Stimulated activated CD8-positive, alpha-beta memory T cell treated with anti-CD3 and anti-CD28 coated beads, Interleukin-4, amount 100 ng/mL, for 1 hour (primary cell): ENCODE measurements around the gene FAM184A.
"Not testable (repeated sequence)": the region's sequence is repeated elsewhere in the genome, so short reads cannot be mapped to it uniquely, and the experiment has no call there.

Experiments used
- DNase-seq, 2 donors: peaks; one replicate each; pipeline ENCODE4 v3.0.0-alpha.2; 2020; ENCODE audit warnings: low read depth in 2 of 2, low spot score in 1 of 2

The FAM184A gene

DNA sequence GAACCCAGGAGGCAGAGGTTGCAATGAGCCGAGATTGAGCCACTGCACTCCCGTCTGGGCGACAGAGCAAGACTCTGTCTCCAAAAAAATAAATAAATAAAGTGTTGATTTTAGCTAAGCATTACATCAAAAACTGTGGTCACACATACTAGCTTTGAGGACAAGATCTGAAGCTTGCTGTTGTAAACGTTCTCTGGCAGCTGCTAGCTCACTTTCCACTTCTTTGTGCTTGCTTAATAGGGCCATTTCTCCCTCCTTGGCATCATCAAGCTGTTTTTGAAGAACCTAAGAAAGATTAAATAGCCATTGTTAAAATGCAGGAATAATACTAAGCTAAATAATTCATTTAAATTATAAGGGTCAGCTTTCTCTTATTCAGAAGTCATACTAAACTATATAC is 55.7 kb downstream of the FAM184A start:
- no peak for DNase-seq

DNA sequence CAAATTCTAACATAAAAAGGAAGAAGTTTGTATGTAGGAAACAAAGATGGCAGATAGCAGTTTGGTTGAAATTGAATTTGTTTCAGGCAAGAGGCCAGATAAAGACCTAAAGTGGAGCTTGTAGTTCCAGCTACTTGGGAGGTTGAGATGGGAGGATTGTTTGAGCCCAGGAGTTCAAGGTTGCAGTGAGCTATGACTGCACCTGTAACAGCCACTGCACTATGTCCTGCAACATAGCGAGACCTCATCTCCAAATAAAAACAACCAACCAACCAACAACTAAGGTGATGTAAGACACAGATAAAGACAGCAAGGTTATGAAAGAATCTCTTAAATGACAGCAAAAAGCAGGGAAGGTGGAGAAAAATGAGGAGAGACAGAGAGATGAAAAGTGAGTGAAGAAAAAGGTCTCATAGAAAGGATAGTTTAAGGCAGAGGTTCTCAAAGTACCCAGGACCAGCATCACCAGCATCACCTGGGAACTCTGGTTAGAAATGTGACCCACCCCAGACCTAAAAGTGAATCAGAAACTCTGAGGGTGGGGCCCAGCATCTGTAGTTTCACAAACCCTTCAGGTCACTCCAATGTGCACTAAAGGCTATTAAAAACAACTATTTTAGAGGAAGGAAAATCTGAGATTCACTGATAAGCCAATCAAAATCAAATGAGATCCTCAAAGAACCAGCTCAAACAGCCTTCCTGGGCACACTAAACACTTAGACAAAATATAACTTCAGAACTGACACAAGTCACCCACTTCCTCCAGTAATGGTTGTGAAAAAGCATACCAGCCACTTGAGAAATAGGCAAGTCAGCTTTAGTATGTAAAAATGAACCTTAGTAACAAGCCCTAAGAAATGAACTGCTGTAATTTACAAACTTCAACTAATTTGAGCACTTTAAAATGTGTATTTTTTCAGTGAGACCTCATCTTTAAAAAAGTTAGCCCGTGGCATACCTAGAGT is 57.6 kb downstream of the FAM184A start:
- DNase-seq: no peak

DNA sequence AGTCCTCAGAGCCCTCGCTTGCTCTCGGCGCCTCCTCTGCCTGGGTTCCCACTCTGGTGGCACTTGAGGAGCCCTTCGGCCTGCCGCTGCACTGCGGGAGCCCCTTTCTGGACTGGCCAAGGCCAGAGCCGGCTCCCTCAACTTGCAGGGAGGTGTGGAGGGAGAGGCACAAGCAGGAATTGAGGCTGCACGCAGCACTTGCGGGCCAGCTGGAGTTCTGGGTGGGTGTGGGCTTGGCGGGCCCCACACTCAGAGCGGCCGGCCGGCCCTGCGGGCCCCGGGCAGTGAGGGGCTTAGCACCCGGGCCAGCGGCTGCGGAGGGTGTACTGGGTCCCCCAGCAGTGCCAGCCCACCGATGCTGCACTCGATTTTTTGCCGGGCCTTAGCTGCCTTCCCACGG is 63.3 kb downstream of the FAM184A start:
- not testable (repeated sequence) for DNase-seq

DNA sequence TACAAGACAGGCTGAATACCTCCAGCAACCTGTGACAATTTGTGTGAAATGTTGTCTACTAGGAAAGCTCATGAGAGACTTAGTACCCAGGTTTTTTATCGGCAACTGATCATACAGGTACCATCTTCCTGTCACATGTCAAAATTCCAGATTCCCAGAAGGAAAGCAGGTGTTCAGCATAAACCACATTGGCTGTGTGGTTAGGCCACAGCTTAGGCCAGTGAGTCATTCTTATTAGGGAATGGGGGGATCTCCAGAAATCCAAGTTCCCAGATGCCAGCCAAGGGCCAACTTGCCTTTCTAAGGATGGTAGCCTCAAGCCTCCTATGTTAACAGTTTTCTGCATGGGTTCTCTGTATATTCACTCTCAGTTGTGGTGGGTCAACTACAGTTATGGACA is 65.9 kb downstream of the FAM184A start:
- DNase-seq: no peak

DNA sequence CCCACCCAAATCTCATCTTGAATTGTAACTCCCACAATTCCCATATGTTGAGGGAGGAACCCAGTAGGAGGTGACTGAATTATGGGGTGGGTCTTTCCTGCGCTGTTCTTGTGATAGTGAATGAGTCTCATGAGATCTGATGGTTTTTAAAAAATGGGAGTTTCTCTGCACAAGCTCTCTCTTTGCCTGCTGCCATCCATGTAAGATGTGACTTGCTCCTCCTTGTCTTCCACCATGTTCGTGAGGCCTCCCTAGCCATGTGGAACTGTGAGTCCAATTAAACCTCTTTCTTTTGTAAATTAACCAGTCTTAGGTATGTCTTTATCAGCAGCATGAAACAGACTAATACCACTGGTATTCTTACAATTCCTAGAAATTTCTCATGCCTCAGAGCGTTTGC is 69.2 kb downstream of the FAM184A start:
- DNase-seq: not testable (repeated sequence)

DNA sequence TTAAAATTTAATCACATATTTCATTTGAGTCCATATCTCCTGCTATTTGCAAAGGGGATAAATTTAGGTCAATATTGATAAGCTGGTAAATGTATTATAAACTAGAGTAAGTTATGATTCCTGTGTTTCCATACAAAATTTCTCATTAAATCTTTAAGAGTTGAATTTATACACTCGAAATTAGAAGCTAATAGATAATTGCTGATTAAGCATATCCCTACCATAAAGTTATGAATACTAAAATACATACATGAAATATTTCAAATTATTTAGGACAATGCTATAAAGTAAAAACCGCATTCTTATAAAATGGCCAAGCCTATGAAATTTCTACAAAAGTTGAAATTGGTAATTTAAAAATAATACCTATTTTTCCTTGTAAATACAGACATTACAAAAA is 71.5 kb downstream of the FAM184A start:
- DNase-seq: no peak

DNA sequence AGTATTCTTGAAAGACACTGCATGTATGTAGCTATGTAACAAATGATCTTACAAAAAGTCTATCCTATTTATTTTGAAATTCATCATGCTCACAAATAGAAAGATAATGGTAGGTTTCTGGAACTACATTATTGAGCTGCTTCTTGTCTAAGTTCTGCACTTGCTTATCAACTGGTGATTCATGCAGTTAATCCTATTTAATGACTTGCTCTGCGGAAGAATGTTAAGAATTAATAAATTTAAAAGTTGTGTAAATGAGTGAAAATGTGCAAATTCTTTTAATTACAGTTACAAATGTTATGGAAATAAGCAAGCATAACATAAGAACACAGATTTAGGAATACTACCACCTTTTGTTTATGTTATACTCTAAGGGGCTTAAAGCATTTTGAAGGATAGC is 76.4 kb downstream of the FAM184A start:
- no peak for DNase-seq

DNA sequence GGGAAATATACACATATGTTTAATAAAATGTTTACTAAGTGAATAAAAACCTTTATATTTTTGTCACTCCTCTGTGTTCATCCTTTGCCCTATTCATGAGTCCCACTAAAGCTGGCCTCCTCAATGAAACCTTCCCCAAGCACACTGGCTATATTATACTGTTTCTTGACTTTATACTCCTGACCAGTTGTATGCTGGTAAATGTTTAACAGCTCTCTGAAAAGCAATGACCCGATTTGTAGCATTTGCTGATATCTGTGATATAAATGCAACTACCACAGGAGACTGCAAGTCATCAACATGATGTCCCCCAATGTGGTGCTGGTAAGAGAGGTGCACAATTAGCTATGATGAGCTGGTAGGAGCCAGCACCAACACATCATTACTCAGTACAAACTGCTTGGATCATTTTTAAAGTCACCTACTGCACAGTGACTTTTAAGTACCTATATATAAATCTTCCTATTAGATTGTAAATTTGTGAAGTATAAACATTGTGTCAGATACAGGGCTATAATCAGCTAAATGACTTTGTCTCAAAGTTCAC is 78.9 kb downstream of the FAM184A start:
- no peak for DNase-seq

DNA sequence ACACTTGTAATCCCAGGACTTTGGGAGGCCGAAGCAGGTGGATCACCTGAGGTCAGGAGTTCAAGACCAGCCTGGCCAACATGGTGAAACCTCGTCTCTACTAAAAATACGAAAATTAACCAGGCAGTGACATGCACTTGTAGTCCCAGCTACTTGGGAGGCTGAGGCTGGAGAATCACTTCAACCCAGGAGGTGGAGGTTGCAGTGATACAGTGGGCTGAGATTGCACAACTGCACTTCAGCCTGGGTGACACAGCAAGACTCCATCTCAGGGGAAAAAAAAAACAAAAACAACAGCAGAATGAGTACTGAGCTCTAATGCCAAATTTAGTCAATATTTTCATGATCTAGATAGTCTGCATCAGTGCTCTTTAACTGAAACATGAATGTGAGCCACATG is 81.0 kb downstream of the FAM184A start:
- DNase-seq: not testable (repeated sequence)

DNA sequence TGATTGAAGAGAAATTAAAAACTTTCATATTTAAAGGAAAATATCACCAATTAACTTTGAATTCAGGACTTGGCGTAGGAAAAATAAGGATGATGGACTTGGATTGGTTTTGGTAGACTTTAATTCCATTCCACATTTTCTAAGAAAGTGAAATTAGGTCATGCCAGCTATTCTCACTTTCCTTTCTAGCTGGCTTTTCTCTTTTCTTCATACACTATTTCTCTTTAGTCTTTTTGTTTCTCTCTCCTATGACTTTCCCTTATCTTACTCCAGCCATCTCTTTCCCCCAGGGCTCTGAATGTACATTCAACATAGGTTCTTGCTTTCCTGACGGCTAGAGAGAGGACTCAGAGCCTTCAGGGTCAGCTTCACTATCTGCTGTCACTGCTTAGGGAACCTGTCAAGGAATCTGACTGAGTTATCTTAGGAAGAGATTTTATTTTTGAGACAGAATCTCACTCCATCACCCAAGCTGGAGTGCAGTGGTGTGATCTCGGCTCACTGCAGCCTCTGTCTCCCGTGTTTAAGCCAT is 82.1 kb downstream of the FAM184A start:
- no peak for DNase-seq

DNA sequence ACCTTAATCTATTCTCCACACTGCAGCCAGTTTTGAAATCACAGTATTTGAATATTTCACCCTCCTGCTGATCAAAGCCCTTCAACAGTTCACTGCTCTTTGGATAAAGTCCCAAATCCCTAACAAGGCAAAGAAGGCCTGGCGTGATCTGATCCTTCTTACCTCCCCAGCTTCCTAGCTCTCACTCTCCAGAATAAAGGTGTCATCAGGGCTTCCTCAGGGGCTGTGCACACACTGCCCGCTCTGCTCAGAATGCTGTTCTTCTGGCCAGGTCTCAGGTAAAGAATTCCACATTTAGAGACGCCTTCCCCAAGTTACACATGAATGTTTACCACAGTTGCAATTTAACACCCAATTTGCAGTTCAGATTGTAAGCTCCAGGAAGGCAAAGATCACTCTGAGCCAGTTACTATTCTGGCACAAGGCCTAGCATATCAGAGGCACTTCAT is 84.6 kb downstream of the FAM184A start:
- no peak for DNase-seq

DNA sequence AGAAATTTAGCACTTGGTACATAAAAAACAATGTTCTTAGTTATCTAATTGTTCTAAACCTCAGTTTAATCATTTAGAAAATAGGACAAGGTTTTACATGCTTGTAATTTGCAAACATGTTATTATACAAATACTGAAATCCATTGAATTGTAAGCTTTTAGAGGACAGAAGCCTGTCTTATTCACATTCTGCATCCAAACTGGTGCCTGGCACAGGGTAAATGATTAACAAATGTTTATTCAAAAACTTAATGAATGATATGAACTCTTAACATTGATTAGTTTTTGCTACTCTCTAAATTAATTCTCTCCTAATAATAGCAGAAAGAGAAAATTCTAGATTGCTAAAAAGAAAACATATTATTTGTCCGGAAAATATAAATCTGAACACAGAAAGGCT is 85.1 kb downstream of the FAM184A start:
- DNase-seq: no peak

DNA sequence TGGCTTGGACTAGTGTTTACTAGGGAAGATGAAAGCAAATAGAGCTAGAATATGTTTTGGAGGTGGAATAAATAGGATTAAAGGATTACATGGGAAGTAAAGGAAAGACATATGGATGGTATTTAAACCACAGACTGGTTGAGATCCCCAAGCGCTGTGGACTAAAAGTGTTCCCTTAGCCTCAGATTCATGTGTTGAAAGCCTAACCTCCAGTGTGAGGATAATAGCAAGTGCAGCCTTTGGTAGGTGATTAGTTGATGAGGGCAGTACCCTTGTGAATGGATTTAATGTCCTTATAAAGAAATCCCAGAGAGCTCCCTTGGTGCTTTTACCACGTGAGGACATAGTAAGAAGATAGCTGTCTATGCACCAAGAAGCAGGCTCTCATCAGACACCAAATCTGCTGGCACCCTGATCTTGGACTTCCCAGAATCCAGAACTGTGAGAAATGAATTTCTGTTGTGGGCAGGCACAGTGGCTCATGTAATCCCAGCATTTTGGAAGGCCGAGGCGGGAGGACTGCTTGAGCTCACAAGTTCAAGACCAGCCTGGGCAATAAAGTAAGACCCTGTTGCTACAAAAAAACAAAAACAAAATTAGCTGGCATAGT is 86.2 kb downstream of the FAM184A start:
- DNase-seq: no peak

DNA sequence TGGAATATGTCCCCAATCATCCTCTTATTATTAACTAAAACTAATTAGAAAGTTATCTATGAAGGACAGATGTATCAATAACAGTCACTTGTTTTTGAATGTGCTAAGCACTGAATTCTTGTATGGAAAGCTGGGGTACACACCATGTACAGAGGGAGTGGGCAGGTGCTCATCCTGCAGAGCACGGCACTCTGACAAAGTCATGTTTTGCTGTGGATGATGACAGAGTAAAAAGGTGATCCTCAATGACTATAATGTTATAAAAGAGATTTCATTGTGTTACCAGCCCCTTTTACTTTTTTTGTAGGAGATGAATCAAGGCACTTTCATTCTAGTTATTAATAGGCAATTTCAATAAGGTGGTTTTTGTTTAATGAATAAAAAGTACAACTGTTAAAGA is 92.2 kb downstream of the FAM184A start:
- no peak for DNase-seq

DNA sequence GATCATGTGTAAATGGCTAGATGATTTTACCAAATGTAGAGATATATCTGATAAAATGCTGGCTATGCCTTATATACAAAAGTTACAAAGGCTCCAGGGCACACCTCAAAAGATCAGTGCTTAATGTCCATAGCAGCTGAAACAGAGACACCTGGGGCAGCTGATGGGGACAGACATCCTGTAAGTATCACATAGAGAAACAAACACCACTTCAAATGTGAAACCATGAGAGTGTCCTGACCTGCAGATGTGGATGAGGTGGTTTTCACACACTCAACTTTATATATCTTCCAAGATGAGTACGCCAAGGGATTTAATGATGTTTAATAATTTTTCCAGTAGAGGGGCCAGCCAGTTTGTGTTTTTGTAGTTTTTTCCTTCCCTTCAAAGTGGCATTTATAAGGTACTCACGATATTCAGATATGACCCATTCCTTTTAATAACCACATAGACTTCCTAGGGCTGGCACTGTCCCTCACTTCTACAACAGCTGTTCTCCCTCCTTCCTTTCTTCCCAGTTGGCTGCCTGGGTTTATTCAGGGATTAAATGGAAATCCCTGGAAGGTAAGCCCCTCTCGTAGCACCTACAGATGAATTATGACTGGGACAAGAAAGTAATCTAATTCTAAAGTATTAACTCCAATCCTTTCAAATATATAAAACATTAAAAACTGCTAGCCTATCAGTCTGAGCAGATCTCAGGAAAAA is 93.2 kb downstream of the FAM184A start:
- DNase-seq: no peak

DNA sequence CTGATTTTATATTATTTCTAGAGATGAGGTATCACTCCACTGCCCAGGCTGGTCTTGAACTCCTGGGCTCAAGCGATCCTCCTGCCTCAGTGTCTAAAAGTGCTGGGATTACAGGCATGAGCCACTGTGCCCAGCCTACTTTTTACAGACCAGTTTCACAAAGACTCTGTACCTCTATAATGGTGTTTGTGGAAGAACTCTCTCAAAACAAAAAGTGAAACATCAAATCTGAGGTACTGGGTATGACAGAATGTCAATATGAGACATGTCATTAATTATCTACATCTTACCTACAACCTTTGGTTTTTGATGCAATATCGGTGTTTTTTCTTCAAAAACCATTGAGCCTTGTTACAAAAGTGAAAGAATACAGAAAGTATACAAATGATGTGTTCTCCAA is 94.1 kb downstream of the FAM184A start:
- no peak for DNase-seq

DNA sequence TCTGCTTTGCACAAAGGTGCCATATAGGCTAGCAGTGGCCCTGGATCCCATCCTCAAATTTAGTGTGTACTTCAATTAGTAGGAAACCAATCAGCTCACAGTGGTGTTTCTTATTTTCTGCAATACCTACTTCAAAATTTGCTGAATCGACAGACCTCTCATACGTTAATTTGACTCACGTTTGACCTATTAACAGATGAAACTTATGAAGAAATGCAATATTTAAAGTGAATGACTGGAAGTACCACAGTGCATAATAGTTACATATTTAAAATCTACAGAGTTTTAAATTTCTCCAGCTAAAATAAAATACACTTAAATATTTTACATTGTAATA is 95.9 kb downstream of the FAM184A start:
- no peak for DNase-seq

DNA sequence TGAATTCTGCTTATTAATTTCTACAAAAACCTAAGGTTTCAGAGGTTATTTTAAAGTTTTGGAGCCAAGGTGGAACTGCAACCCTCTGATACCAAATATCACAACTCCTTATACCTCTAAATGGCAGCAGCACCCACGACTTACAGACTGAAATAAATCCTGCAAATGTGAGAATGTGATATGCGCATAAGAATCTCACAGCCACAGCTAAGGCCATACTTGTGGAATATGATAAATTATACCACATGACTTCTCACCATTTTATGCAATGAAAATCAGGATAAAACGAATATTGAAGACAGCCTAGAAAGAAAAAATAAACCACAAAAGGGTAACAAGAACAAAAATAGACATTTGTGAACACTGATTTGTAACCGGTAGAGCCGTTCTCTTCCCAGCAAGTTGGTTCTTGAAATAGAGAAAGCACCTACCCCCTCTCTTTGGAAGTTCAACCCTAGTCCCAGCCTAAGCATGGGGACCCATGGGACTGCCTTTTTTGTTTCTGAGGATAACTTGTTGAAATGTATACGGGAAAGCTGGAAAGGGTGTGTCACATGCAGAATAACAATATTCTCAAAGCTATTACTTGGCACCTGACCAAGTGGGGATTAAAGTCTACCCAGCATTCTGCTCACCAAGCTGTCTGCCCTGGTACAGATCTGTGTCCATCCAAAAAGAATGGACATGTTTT is 96.4 kb downstream of the FAM184A start:
- DNase-seq: no peak

DNA sequence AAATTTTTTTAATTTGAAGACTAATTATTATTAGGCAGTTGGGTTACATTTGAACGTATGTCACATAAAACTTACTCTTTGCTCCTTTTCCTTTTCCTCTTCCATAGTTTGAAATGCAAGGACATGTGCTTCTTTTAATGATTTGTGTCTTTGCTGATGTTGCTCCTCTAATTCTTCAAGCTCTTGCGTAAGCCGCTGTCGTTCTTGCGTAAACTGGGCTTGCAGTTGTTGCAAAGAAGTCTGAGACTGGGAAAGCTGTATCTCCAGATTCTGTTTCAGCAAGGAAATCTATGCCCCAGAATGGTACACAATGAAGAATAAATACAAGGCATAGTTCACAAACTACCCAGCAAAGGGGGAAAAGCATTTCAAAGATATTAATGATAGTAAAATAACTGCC is 98.4 kb downstream of the FAM184A start:
- no peak for DNase-seq

DNA sequence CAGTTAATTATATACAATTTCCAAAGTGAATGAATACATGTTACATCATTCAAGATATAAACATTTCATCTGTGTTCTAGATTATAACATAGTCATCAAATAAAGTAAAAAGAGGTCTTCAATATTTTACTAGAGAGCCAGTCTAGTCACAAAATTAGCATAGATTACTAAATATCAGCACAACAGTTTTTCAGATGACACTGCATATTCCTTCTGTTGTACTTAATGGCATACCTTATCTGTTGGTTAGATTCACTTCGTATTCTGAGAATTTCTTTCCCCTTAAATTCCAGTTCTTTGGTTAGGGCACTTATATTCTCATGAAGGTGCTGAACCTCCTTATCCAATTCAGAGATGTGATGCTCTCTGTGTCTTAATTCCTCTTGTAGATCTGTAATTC is 103.7 kb downstream of the FAM184A start:
- no peak for DNase-seq

DNA sequence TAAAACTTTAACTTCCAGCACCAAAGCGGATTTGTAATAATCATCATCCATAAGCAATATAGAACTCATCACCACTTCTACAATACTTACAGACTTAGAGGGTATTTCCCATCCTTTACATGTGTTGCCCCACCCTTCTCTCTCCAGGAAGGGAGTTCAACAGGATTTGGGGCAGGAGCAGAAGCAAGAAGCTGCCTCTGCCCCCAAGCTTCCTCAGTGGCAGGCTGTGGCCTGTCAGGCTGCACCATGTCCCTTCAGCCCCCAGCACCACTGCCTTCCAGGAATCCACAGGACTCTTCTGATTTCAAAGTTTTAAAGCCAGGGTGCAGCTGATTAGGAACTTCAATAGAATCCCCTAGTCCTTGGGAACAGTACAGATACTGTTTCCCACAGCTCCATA is 106.8 kb downstream of the FAM184A start:
- no peak for DNase-seq
